Endothelial cell of umbilical vein (primary cell): Measurements from ENCODE around the gene ADGRL3.

ENCODE experiments used
- CTCF ChIP-seq, 2 donors: IDR thresholded peaks; 1 replicate in 1 of 2; 2 replicates in 1 of 2; pipeline ENCODE4 v1.5.1; 2011; ENCODE audit warnings: low read length in 2 of 2, mild to moderate bottlenecking in 2 of 2, moderate library complexity in 2 of 2, control low read depth in 1 of 2, inconsistent platforms in 1 of 2, low read depth in 1 of 2; ENCODE audit not compliant: insufficient read depth in 1 of 2; ENCODE audit errors: extremely low read depth in 1 of 2
- JUN ChIP-seq: IDR thresholded peaks from 2 replicates; pipeline ENCODE4 v1.6.1; 2011; ENCODE audit warnings: borderline replicate concordance, low read depth; ENCODE audit not compliant: insufficient read length, insufficient read depth
- MAX ChIP-seq: IDR thresholded peaks from 2 replicates; pipeline ENCODE4 v1.6.1; 2011; ENCODE audit not compliant: insufficient read depth, insufficient read length
- POLR2A ChIP-seq: IDR thresholded peaks from 2 replicates; pipeline ENCODE4 v1.6.1; 2012; ENCODE audit warnings: low read depth, mild to moderate bottlenecking, control low read depth, low read length
- POLR2AphosphoS5 ChIP-seq: IDR thresholded peaks from 2 replicates; pipeline ENCODE4 v1.6.1; 2012; ENCODE audit warnings: low read depth, mild to moderate bottlenecking, control low read depth, low read length, moderate library complexity; ENCODE audit not compliant: insufficient read depth

GRCh38 chr4:61657016-61657415, 456.9 kb downstream of the ADGRL3 start:
- TF ChIP-seq CTCF (IDR thresholded peaks at IDR 0.05; ENCODE audit: extremely low read depth in 1 of 2, insufficient read depth in 1 of 2, low read depth in 1 of 2, low read length in 2 of 2) (no peak), JUN (no peak), MAX (no peak), POLR2AphosphoS5 (no peak), POLR2A (no peak)
